Neural cell (in vitro differentiated cells): ENCODE measurements around the gene MICALL1. TPM values are rescaled to one million over a fixed set of nuclear protein-coding genes. Genes with fewer than 3 reads are reported as not detected.
"Not testable (repeated sequence)": the region's sequence is repeated elsewhere in the genome, so short reads cannot be mapped to it uniquely, and the experiment has no call there.

Experiments
- H2AFZ ChIP-seq: fragments of 200-600, 300-800 bp; sonication (generic), shearing (Covaris generic); 2 replicates; pipeline ENCODE4 v1.6.0; 2014; ENCODE audit warnings: low read depth, mild to moderate bottlenecking, antibody characterized with exemption, low read length, moderate library complexity
- H3F3A ChIP-seq: fragments of 200-600 bp; shearing (Covaris generic); 2 replicates; pipeline ENCODE4 v1.6.1; 2016; ENCODE audit warnings: mild to moderate bottlenecking, moderate library complexity, mixed read lengths, antibody characterized with exemption, low read length; ENCODE audit not compliant: insufficient read depth, poor library complexity, severe bottlenecking
- H3K27ac ChIP-seq: fragments of 200-600, 300-800 bp; sonication (generic), shearing (Covaris generic); 2 replicates; pipeline ENCODE4 v1.5.1; 2014; ENCODE audit warnings: mild to moderate bottlenecking, low read length, moderate library complexity
- H3K27me3 ChIP-seq: fragments of 300-800, 200-600 bp; sonication (generic), shearing (Covaris generic); 2 replicates; pipeline ENCODE4 v1.6.0; 2014; ENCODE audit warnings: mild to moderate bottlenecking, low read depth, low read length, moderate library complexity; ENCODE audit not compliant: insufficient read depth
- H3K36me3 ChIP-seq: fragments of 300-800, 200-600 bp; sonication (generic), shearing (Covaris generic); 2 replicates; pipeline ENCODE4 v1.5.1; 2014; ENCODE audit warnings: mild to moderate bottlenecking, antibody characterized with exemption, low read length, moderate library complexity; ENCODE audit not compliant: insufficient read depth
- H3K4me2 ChIP-seq: fragments of 300-800, 200-600 bp; sonication (generic), shearing (Covaris generic); 2 replicates; pipeline ENCODE4 v1.6.0; 2014; ENCODE audit warnings: mild to moderate bottlenecking, low read length
- H3K4me3 ChIP-seq: fragments of 300-800, 200-600 bp; sonication (generic), shearing (Covaris generic); 2 replicates; pipeline ENCODE4 v1.5.1; 2014; ENCODE audit warnings: mild to moderate bottlenecking, low read length, moderate library complexity
- H3K79me2 ChIP-seq: fragments of 200-600 bp; shearing (Covaris generic); replicated peaks from 2 replicates; pipeline ENCODE4 v1.6.0; 2014; ENCODE audit warnings: mild to moderate bottlenecking, low read length, moderate library complexity; ENCODE audit not compliant: insufficient read depth
- H3K9ac ChIP-seq: fragments of 300-800, 200-600 bp; sonication (generic), shearing (Covaris generic); 2 replicates; pipeline ENCODE4 v1.6.1; 2016; ENCODE audit warnings: mild to moderate bottlenecking, low read length, mixed read lengths
- H3K9me2 ChIP-seq: fragments of 200-600 bp; shearing (Covaris generic); 2 replicates; pipeline ENCODE4 v1.6.1; 2016; ENCODE audit warnings: mild to moderate bottlenecking, low read length, mixed read lengths; ENCODE audit not compliant: insufficient read depth
- H3K9me3 ChIP-seq: fragments of 200-600, 300-800 bp; sonication (generic), shearing (Covaris generic); 2 replicates; pipeline ENCODE4 v1.6.1; 2016; ENCODE audit warnings: mild to moderate bottlenecking, mixed run types, low read length, moderate library complexity, mixed read lengths
- H4K20me1 ChIP-seq: fragments of 200-600 bp; shearing (Covaris generic); 2 replicates; pipeline ENCODE4 v1.6.1; 2016; ENCODE audit warnings: mild to moderate bottlenecking, mixed run types; ENCODE audit not compliant: insufficient read depth
- CTCF ChIP-seq: fragments of 450-650 bp; IDR thresholded peaks from 2 replicates; pipeline ENCODE4 v1.5.1; 2014; ENCODE audit warnings: antibody characterized with exemption, mild to moderate bottlenecking, moderate library complexity; ENCODE audit not compliant: poor library complexity, severe bottlenecking
- EP300 ChIP-seq: fragments of 450-650 bp; conservative IDR thresholded peaks from 2 replicates; pipeline ENCODE4 v1.6.1; 2014; ENCODE audit warnings: antibody characterized with exemption, mild to moderate bottlenecking, moderate library complexity; ENCODE audit not compliant: poor library complexity, severe bottlenecking
- EZH2 ChIP-seq: fragments of 200-600, 300-800 bp; shearing (Covaris generic), sonication (generic); IDR thresholded peaks from 2 replicates; pipeline ENCODE4 v1.6.1; 2014; ENCODE audit warnings: antibody characterized with exemption, low read length, borderline replicate concordance, mild to moderate bottlenecking; ENCODE audit not compliant: insufficient read depth, poor library complexity, severe bottlenecking
- MXI1 ChIP-seq: fragments of 450-650 bp; conservative IDR thresholded peaks from 2 replicates; pipeline ENCODE4 v1.6.1; 2014; ENCODE audit warnings: antibody characterized with exemption, mild to moderate bottlenecking; ENCODE audit not compliant: poor library complexity, severe bottlenecking
- POLR2AphosphoS5 ChIP-seq: IDR thresholded peaks from 2 replicates; pipeline ENCODE4 v1.6.1; 2012
- RAD21 ChIP-seq: fragments of 450-650 bp; conservative IDR thresholded peaks from 2 replicates; pipeline ENCODE4 v1.6.1; 2014; ENCODE audit warnings: antibody characterized with exemption, mild to moderate bottlenecking, moderate library complexity
- REST ChIP-seq: IDR thresholded peaks from 2 replicates; pipeline ENCODE4 v1.6.1; 2012; ENCODE audit warnings: borderline replicate concordance
- SMC3 ChIP-seq: fragments of 450-650 bp; conservative IDR thresholded peaks from 2 replicates; pipeline ENCODE4 v1.6.1; 2014; ENCODE audit warnings: antibody characterized with exemption, mild to moderate bottlenecking, moderate library complexity; ENCODE audit not compliant: poor library complexity
- TAF1 ChIP-seq: IDR thresholded peaks from 2 replicates; pipeline ENCODE4 v1.6.1; 2012; ENCODE audit warnings: low read depth
- polyA plus RNA-seq: library from polyadenylated mRNA; depleted of rRNA; stranded (reverse); fragments of >200 nt; gene quantifications from 2 replicates; pipeline ENCODE4 v1.2.3, GENCODE V29; 2014

MICALL1 gene
- polyA plus RNA-seq, 1 donor from 2014 or later, result 11.4 TPM

GRCh38 chr22:37954686-37955085, 48.6 kb downstream of the MICALL1 start:
- TF ChIP-seq RAD21, result no peak
- TF ChIP-seq SMC3, result no peak
- no peak for TF ChIP-seq TAF1
- no peak for TF ChIP-seq REST
- TF ChIP-seq POLR2AphosphoS5, result no peak
- TF ChIP-seq MXI1, result no peak
- no peak for TF ChIP-seq CTCF
- no peak for TF ChIP-seq EP300
- no peak for TF ChIP-seq EZH2

GRCh38 chr22:37955825-37956397, 49.8 kb downstream of the MICALL1 start:
- not testable (repeated sequence) for H4K20me1 ChIP-seq, H2AFZ ChIP-seq, H3K36me3 ChIP-seq, H3K4me2 ChIP-seq, H3K27ac ChIP-seq, H3K9me2 ChIP-seq, H3K9me3 ChIP-seq, H3F3A ChIP-seq, H3K9ac ChIP-seq, H3K27me3 ChIP-seq, H3K4me3 ChIP-seq
- H3K79me2 ChIP-seq, result peaks cover 16% of the 10 kb centered on the region

More at GRCh38 chr22:37954686-37955085, 48.6 kb downstream of the MICALL1 start:
- Histone ChIP-seq H3K4me3 (peak overlapping the region; percentile 99), H3K36me3 (peaks cover 5% of the 10 kb centered on the region), H2AFZ (no peak overlapping the region), H3K27me3 (no peaks in the 10 kb centered on the region), H3K9me3 (no peaks in the 10 kb centered on the region), H3K27ac (no peak overlapping the region), H3K9ac (peak overlapping the region; percentile 89), H3K4me2 (peak overlapping the region; percentile 71), H3K79me2 (peaks cover 16% of the 10 kb centered on the region), H3F3A (no peaks in the 10 kb centered on the region), H4K20me1 (no peaks in the 10 kb centered on the region), H3K9me2 (no peaks in the 10 kb centered on the region)

GRCh38 chr22:37957232-37957631, 51.1 kb downstream of the MICALL1 start:
- Histone ChIP-seq H3K36me3 (peaks cover 10% of the 10 kb centered on the region), H4K20me1 (no peaks in the 10 kb centered on the region), H2AFZ (no peak overlapping the region), H3F3A (no peaks in the 10 kb centered on the region), H3K9me2 (no peaks in the 10 kb centered on the region), H3K27me3 (no peaks in the 10 kb centered on the region), H3K4me3 (no peak overlapping the region), H3K27ac (no peak overlapping the region), H3K79me2 (peaks cover 16% of the 10 kb centered on the region), H3K9me3 (no peaks in the 10 kb centered on the region), H3K4me2 (no peak overlapping the region), H3K9ac (no peak overlapping the region)
- TF ChIP-seq MXI1 (no peak), EP300 (no peak), RAD21 (no peak), EZH2 (no peak)
